Measurements from ENCODE around the gene CYB5R3.
A peak's percentile ranks its signal among the peaks of the same experiment; 100 is the strongest.
"Not testable (repeated sequence)": the region's sequence is repeated elsewhere in the genome, so short reads cannot be mapped to it uniquely, and the experiment has no call there.

CYB5R3 gene

GRCh38 chr22:42596336-42596735, 52.9 kb downstream of the CYB5R3 start:
- DNase-seq, result no peak

GRCh38 chr22:42595434-42595833, 53.8 kb downstream of the CYB5R3 start:
- DNase-seq, result no peak

- DNase-seq, result no peak
Observed at GRCh38 chr22:42591987-42592386, 57.2 kb downstream of the CYB5R3 start.

GRCh38 chr22:42587588-42588175, 61.5 kb downstream of the CYB5R3 start:
- no peak for DNase-seq

GRCh38 chr22:42586381-42586780, 62.8 kb downstream of the CYB5R3 start:
- DNase-seq, result no peak

GRCh38 chr22:42585096-42585495, 64.1 kb downstream of the CYB5R3 start:
- DNase-seq, result no peak

GRCh38 chr22:42584364-42584940, 64.7 kb downstream of the CYB5R3 start:
- no peak for DNase-seq

- no peak for DNase-seq
Observed at GRCh38 chr22:42582987-42583386, 66.2 kb downstream of the CYB5R3 start.

- peak; percentile 70 to 77 (median 74) for DNase-seq
Observed at GRCh38 chr22:42581762-42582716, 67.2 kb downstream of the CYB5R3 start.

GRCh38 chr22:42581194-42581761, 67.9 kb downstream of the CYB5R3 start:
- not testable (repeated sequence) for DNase-seq

- DNase-seq, result not testable (repeated sequence)
Observed at GRCh38 chr22:42580040-42580439, 69.2 kb downstream of the CYB5R3 start.

- DNase-seq, result no peak
Observed at GRCh38 chr22:42577623-42578240, 71.5 kb downstream of the CYB5R3 start.

- DNase-seq, result not testable (repeated sequence)
Observed at GRCh38 chr22:42577141-42577540, 72.1 kb downstream of the CYB5R3 start.

GRCh38 chr22:42575996-42576574, 73.1 kb downstream of the CYB5R3 start:
- not testable (repeated sequence) for DNase-seq

- DNase-seq, result not testable (repeated sequence)
Observed at GRCh38 chr22:42574468-42574867, 74.7 kb downstream of the CYB5R3 start.

GRCh38 chr22:42574046-42574445, 75.1 kb downstream of the CYB5R3 start:
- not testable (repeated sequence) for DNase-seq

- not testable (repeated sequence) for DNase-seq
Observed at GRCh38 chr22:42571068-42571467, 78.1 kb downstream of the CYB5R3 start.

GRCh38 chr22:42570580-42570979, 78.6 kb downstream of the CYB5R3 start:
- not testable (repeated sequence) for DNase-seq

- DNase-seq, result not testable (repeated sequence)
Observed at GRCh38 chr22:42567950-42568349, 81.2 kb downstream of the CYB5R3 start.
